Measurements from ENCODE around the gene RALA.

DNA sequence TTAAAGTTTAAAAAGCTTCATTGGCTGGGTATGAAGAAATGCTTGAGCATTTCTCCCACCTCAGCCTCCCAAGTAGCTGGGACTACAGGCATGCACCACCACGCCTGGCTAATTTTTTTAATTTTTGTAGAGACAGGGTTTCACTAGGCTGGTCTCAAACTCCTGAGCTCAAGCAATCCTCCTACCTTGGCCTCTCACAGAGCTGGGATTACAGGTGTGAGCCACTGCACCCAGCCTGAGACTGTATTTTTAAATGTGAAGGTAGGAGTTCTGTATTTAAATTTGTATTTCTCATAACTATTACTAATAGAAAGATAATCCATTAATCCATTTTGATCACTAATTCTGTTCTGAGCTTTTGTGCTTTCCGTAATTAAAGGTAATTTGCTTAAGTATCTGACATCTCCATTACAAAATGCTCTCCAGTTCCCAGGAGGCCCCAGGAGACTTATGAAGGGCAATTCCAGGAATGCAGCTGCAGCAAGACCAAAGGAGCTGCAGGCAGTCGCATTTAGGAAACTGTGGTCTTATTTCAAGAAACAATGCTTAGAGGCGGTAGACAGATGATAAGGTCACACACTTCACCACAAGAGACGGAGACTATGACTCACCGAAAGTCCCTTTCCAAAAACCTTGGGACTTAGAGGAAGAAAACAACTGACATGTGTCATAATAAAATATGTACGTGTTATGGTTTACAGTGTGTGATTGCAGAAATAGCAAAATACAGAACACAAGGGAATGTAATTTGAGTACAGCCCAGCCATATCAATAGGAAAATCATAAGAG lies 33.9 kb upstream of the RALA start:
- TF ChIP-seq ELF4 (IDR thresholded peaks at IDR 0.05): no peak
- no peak for TF ChIP-seq FOXA1 (IDR thresholded peaks at IDR 0.05)
- no peak for TF ChIP-seq FOXM1 (IDR thresholded peaks at IDR 0.05; ENCODE audit: borderline replicate concordance)
- no peak for TF ChIP-seq ZNF384 (IDR thresholded peaks at IDR 0.05)
- no peak for TF ChIP-seq HDGF (IDR thresholded peaks at IDR 0.05; ENCODE audit: borderline replicate concordance)
- TF ChIP-seq BHLHE40 (IDR thresholded peaks at IDR 0.05; ENCODE audit: borderline replicate concordance): no peak
- TF ChIP-seq SP1 (IDR thresholded peaks at IDR 0.05): no peak
- no peak for TF ChIP-seq TARDBP (IDR thresholded peaks at IDR 0.05)
- TF ChIP-seq, protein P1, sequence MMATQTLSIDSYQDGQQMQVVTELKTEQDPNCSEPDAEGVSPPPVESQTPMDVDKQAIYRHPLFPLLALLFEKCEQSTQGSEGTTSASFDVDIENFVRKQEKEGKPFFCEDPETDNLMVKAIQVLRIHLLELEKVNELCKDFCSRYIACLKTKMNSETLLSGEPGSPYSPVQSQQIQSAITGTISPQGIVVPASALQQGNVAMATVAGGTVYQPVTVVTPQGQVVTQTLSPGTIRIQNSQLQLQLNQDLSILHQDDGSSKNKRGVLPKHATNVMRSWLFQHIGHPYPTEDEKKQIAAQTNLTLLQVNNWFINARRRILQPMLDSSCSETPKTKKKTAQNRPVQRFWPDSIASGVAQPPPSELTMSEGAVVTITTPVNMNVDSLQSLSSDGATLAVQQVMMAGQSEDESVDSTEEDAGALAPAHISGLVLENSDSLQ (IDR thresholded peaks at IDR 0.05): peak; percentile 71
- no peak for TF ChIP-seq ARNT (IDR thresholded peaks at IDR 0.05)

Data from HEK293T (cell line).